Fibroblast of villous mesenchyme (primary cell): ENCODE data around the gene FASTKD3. TPM values are rescaled to one million over a fixed set of nuclear protein-coding genes. Genes with fewer than 3 reads are reported as not detected.
"Not testable (repeated sequence)": the region's sequence is repeated elsewhere in the genome, so short reads cannot be mapped to it uniquely, and the experiment has no call there.

Source experiments
- DNase-seq: peaks from one replicate; pipeline ENCODE4 v3.0.0-alpha.2; 2010; ENCODE audit warnings: low read depth
- H3K4me3 ChIP-seq: 2 replicates; pipeline ENCODE4 v1.5.1; 2011; ENCODE audit warnings: low read depth, mild to moderate bottlenecking, low read length
- CTCF ChIP-seq: IDR thresholded peaks from 2 replicates; pipeline ENCODE4 v1.5.1; 2012; ENCODE audit warnings: low read depth, mild to moderate bottlenecking, low read length; ENCODE audit not compliant: insufficient read depth
- total RNA-seq: library from RNA; depleted of rRNA; stranded (reverse); fragments of >200 nt; gene quantifications from 2 replicates; pipeline ENCODE4 v1.2.3, GENCODE V29; 2012

Gene FASTKD3
- total RNA-seq: 11.3 and 22.0 TPM in 2 replicates

GRCh38 chr5:7868773-7869473 is at the start of gene FASTKD3, which contains the start of gene MTRR:
Gene FASTKD3 (minus strand): TSS chr5:7869031. CDS start chr5:7868083, 948 bp downstream.
Gene MTRR (plus strand): TSS chr5:7869148. CDS start chr5:7870795, 1,647 bp downstream.
- DNase-seq: peak; percentile 95
- H3K4me3 ChIP-seq: peak within 1 kb of the TSS; percentile 87
- TF ChIP-seq CTCF: no peak

GRCh38 chr5:7917130-7918123 is 48.6 kb upstream of the FASTKD3 start:
- no peak for DNase-seq
- no peak overlapping the region for H3K4me3 ChIP-seq
- no peak for TF ChIP-seq CTCF

GRCh38 chr5:7916171-7916804 is 47.5 kb upstream of the FASTKD3 start:
- DNase-seq: peak; percentile 6
- no peak for TF ChIP-seq CTCF
- H3K4me3 ChIP-seq: no peak overlapping the region

- DNase-seq, H3K4me3 ChIP-seq: not testable (repeated sequence)
Measured at GRCh38 chr5:7911429-7911771, 42.6 kb upstream of the FASTKD3 start.

GRCh38 chr5:7910738-7911428 is 42.1 kb upstream of the FASTKD3 start:
- DNase-seq: no peak
- no peak overlapping the region for H3K4me3 ChIP-seq
- no peak for TF ChIP-seq CTCF

- TF ChIP-seq CTCF: no peak
- DNase-seq: no peak
- no peak overlapping the region for H3K4me3 ChIP-seq
Measured at GRCh38 chr5:7908317-7908716, 39.5 kb upstream of the FASTKD3 start.
